ENCODE results near the gene S1PR2.
"Not testable (repeated sequence)": the region's sequence is repeated elsewhere in the genome, so short reads cannot be mapped to it uniquely, and the experiment has no call there.

S1PR2 gene

DNA sequence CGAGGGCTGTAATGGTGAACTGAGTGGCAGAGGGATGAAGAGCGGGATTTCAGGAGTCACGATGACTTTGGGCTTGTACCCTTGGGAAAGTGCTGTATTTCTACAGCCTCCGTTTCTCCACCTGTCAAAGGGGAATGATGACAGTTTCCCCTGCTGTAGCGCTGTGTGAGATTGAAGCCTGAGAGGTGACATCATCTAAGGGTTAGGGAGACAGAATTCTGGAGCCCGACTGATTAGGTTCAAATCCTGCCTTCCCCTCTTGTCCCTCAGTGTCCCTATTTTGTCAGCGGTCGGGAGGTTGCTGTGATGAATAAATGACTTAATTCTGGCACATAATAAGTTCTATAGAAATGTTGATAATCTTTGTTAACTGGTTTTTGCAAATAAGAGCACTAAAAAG lies 21.6 kb upstream of the S1PR2 start:
- no peak for DNase-seq (ENCODE audit: low read depth)

GRCh38 chr19:10251792-10252694 lies 20.9 kb upstream of the S1PR2 start, which contains the start of gene MRPL4:
TSS of gene MRPL4 (plus strand) at chr19:10252214. CDS start at chr19:10252254, 40 bp downstream.
- peak; percentile 89 for DNase-seq (ENCODE audit: low read depth)

- no peak for DNase-seq (ENCODE audit: low read depth)
These were observed 15.4 kb upstream of the S1PR2 start for GRCh38 chr19:10246511-10246910.

DNA sequence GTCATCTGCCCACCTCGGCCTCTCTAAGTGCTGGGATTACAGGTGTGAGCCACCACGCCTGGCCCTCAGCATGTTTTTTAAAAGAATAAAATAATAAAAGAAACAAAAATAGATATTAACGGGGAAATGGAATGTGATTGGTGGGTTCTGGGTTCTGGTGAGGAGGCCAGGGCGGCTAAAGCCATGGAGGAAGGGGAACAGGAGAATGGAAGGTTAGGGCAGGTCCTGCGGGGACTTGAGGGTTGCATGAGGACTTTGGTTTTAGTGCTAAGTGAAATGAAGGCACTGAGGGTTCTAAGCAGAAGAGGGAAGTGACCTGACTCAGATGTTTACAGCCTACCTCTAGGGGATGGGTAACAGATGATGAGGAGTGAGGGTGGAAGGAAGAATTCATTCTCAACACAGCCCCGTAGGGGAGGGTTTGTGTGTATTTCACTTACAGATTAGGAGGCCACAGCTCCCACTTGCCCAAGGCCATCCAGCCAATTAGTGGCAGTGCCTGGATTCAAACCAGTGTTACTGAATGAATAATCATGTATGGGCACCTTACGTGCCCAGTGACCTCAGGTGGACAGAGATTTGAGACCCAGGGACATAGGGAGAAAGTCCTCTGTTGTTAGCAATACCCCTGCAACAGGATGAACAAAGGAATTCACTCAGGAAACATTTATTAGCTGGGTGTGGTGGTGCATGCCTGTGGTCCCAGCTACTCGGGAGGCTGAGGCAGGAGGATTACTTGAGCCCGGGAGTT lies 14.2 kb upstream of the S1PR2 start:
- DNase-seq (ENCODE audit: low read depth) = no peak

- DNase-seq (ENCODE audit: low read depth) = no peak
These were observed 12.5 kb upstream of the S1PR2 start for GRCh38 chr19:10243606-10244005.

DNA sequence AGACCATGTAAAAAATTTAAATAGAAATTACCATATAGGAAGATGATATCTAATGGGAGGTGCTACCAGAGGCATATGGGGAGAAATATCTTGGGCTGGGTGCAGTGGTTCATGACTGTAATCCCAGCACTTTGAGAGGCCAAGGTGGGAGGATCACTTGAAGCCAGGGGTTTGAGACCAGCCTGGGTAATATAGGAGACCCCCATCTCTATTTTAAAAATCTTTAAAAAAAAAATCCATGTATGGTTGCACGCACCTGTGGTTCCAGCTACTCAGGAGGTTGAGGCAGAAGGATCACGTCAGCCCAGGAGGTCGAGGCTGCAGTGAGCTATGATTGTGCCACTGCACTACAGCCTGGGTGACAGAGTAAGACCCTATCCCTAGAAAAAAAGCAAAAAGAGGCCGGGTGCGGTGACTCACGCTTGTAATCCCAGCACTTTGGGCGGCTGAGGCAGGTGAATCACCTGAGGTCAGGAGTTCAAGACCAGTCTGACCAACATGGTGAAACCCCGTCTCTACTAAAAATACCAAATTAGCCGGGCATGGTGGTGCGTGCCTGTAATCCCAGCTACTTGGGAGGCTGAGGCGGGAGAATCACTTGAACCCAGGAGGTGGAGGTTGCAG lies 10.8 kb upstream of the S1PR2 start:
- DNase-seq (ENCODE audit: low read depth) = not testable (repeated sequence)

DNA sequence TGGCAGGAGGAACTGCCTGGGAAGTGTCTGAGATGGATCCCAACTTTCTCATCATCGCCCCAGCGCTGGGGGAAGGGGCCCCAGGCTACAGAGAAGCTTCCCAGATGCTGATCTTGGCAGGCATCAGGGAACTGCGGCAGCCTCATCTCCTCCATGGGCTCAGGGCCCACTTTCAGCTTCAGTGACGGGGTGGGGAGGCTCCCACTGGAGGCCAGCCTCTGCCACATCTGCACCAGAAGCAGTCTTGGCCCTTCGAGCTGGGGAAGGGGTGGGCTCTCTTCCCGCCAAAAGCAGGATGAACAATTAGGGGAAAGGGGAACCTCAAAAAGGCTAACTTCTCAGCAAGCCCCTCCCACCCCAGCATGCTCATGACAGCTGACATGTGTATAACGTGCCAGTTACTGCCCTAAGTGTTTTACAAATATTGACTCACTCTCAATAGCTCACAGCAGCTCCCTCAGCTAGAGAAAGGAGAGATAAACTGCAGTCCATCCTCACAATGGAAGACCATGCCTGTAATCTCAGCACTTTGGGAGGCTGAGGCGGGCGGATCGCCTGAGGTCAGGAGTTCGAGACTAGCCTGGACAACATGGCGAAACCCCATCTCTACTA lies 7.1 kb upstream of the S1PR2 start:
- DNase-seq (ENCODE audit: low read depth) = no peak

DNA sequence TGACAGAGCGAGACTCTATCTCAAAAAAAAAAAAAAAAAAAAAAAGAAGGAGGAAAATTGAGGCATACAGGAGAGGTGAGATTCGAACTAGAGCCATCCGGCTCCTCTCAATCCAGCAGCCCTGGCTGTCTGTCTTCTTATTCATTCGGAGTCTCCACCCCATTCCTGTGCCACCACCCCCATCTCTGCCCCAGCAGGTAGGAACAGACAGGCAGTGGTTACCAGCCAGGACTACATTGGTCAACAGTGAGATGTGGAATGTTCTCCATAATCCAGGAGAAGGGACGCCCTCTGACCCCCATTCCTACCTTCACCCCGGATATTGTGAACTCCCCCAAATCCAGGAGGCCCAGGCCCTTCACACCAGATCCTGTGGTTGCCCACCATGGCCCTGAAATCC lies 6.6 kb upstream of the S1PR2 start:
- no peak for DNase-seq (ENCODE audit: low read depth)

- DNase-seq (ENCODE audit: low read depth) = not testable (repeated sequence)
These were observed 4.3 kb upstream of the S1PR2 start for GRCh38 chr19:10235409-10235808.

DNA sequence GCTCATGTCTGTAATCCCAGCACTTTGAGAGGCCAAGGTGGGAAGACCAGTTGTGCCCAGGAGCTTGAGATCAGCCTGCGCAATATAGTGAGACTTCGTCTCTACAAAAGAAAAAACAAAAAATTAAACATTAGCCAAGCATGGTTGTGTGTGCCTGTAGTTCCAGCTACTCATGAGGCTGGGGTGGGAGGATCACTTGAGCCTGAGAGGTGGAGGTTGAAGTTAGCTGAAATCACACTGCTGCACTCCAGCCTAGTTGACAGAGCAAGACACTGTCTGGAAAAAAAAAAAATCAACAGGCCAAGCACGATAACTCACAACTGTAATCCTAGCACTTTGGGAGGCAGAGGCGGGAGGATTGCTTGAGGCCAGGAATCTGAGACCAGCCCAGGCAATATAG lies 3.9 kb upstream of the S1PR2 start:
- no peak for DNase-seq (ENCODE audit: low read depth)

DNA sequence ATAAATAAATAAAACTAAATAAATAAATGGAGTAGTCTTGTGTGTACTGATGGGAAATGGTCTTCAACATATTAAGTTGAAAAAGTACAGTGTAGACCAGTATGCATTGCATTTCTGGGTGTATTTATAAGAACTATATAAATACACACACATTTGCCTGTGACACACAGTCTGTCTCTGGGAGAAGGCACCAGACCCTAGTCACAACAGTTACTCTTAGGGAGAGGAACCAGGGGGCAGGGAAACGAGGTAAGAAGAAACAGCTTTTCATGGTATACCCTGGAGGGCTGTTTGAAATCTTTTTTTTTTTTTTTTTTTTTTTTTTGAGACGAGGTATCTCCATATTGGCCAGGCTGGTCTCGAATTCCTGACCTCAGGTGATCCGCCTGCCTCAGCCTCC lies 2.8 kb upstream of the S1PR2 start:
- no peak for DNase-seq (ENCODE audit: low read depth)

DNA sequence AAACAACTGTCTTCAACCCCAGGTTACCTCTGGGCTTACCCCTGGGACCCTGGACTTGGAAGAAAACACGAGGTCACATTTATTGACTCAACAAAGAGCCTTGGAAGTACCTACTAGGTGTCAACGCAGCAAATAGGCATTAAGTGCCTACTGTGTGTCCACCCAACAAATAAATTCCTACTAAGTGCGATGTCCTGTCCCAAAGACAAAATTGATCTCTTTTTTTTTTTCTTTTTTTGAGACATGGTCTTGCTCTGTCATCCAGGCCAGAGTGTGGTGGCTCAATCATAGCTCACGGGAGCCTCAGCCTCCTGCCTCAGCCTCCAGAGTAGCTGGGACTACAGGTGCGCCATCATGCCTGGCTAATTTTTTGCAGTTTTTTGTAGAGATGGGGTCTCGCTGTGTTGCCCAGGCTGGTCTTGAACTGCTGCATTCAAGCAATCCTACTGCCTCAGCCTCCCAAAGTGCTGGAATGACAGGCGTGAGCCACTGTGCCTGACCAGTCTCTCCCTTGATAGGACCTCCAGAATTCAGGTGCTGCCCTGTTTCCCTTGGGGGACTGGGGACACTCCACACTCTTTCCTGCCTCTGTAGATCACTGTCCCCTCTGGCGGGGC lies 589 bp upstream of the S1PR2 start:
- no peak for DNase-seq (ENCODE audit: low read depth)

DNA sequence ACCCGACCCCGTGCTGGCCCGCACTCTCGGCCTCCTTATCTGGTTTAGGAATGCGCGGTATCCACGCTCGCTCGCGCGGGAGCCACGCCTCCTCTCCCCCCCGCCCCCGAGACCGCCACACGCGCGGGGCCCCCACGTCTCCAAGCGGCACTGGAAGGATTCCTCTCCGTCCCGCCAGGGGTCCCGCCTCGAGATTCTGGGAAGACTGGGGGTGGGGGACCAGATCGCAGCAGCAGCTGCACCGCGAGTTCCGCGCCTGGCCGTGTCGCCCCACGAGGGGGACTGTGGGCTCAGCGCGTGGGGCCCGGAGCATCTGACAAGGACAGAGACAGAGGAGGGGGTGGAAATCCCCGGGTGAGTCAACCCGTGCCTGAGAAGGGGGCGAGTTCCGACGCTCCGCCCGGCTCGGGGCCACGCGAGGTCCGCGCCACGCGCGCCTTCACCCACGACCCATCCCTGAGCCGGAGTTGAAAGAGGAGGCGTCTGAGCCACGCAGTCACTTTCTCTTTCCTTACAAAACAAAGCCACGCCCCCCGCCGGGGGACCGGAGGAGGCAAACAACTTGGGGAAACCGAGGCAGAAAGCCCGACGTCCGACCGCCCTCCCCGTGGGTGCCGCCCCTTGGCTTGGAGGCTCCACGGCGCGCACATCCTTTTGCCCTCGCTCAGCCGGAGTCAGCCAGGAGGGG lies 814 bp downstream of the S1PR2 start:
- DNase-seq (ENCODE audit: low read depth) = peak; percentile 65

GRCh38 chr19:10228920-10229319 lies 2.2 kb downstream of the S1PR2 start:
- DNase-seq (ENCODE audit: low read depth) = no peak

DNA sequence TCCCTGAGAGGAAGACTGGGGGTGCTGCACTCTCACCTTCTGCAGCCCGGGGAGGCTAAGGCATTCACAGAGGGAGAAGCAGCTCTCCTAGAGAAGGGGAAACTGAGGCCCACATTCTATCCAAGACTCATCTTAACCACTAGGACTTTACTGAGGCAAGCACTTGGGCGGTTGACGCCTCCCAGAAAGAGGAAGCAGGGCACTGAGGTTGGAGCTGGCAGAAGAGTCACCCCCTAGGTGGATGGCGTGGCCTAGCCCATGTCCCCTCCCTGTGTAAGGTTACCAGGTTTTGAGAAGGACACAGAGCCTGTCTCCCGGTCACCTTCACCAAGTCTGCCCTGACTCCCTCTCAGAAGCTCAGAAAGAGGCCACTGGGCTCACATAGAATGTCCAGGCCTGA lies 2.7 kb downstream of the S1PR2 start:
- DNase-seq (ENCODE audit: low read depth) = no peak

GRCh38 chr19:10227026-10227971 lies 3.8 kb downstream of the S1PR2 start:
- no peak for DNase-seq (ENCODE audit: low read depth)

DNA sequence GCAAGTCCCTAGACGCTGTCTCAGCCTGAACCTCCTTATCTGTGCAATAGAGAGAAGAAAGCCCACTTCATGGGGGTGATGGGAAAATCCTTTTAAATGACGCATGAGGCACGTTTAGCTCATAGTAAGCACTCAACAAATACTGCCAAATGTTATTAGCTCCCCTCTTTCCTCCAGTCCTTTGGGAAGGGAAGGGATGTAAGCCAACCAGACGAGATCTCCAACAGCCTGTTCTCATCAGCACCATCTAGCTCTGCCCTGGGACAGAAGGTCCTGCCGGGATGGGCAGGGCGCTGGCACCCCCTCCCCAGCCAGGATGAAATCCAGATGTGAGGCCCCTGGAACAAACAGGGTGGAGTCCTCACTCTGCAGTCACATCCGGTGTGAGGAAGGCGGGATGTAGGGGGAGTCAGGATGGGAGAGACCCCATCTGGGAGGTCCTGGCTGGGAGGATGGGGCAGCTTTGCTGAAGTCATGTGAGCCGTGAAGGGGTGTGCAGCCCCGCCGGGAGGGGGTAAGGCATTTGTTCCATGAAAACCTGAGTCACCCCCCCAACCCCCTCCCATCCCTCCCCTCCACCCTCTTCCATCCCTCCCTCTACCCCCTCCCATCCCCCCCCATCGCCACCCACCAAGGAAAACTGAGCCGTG lies 4.6 kb downstream of the S1PR2 start:
- no peak for DNase-seq (ENCODE audit: low read depth)

GRCh38 chr19:10226021-10226375 lies 5.1 kb downstream of the S1PR2 start:
- no peak for DNase-seq (ENCODE audit: low read depth)

GRCh38 chr19:10224337-10224736 lies 6.8 kb downstream of the S1PR2 start:
- DNase-seq (ENCODE audit: low read depth) = no peak
